Measurements from ENCODE around the gene TFDP1. TPM values are rescaled to one million over a fixed set of nuclear protein-coding genes. Genes with fewer than 3 reads are reported as not detected.

TFDP1 gene
- total and polyA plus RNA-seq, 8 donors: 27.3 to 207 (median 56.3) TPM

DNA sequence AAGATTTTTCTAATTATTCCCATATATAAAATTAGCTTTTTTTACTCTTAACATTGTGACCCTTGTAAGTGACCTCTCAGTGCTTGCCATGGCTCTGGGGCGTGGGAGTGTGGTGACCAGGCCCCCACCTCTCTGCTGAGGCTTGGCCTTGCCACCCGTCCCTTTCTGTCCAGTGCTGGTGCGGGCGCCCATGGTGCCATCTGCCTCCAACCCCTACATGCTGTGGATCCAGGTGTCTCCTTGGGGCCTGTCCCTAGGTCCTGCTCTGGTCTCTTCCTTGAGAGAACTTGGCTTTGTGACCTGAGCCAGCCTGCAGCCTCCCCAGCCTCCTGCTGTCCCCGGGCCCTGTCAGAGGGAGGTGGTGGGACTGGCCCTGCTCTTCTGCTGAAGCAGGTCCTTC lies 27.4 kb downstream of the TFDP1 start:
- no peak for TF ChIP-seq POLR2AphosphoS5 (IDR thresholded peaks at IDR 0.05)
- no peak for TF ChIP-seq POLR2A (IDR thresholded peaks at IDR 0.05)
- TF ChIP-seq EP300 (IDR thresholded peaks at IDR 0.05): no peak
- TF ChIP-seq, protein P1, sequence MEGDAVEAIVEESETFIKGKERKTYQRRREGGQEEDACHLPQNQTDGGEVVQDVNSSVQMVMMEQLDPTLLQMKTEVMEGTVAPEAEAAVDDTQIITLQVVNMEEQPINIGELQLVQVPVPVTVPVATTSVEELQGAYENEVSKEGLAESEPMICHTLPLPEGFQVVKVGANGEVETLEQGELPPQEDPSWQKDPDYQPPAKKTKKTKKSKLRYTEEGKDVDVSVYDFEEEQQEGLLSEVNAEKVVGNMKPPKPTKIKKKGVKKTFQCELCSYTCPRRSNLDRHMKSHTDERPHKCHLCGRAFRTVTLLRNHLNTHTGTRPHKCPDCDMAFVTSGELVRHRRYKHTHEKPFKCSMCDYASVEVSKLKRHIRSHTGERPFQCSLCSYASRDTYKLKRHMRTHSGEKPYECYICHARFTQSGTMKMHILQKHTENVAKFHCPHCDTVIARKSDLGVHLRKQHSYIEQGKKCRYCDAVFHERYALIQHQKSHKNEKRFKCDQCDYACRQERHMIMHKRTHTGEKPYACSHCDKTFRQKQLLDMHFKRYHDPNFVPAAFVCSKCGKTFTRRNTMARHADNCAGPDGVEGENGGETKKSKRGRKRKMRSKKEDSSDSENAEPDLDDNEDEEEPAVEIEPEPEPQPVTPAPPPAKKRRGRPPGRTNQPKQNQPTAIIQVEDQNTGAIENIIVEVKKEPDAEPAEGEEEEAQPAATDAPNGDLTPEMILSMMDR (IDR thresholded peaks at IDR 0.05): no peak

DNA sequence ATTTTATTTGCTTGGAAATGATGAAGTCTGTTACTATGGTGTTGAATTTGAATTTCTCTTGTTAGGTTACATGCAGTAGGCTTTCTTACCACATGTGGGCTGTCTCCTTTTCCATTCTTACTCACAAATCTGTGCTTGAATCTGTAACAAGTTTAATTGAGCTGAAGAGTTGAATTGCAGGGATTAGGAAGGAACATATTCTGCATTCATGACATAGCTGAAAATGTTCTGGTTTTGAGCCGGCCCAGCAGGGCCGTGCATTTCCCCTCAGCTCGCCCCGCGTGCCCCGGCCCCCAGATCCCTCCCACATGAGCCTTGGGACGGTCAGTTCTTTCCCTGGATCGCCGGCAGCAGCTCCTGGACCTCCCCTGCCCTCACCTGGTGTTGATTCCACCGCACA lies 28.1 kb downstream of the TFDP1 start:
- H3K27ac ChIP-seq: no peak overlapping the region
- H3K27me3 ChIP-seq: no peaks in the 10 kb centered on the region
- WGBS, 5 donors: 73 to 93% (median 90%) methylated on average over 10 of the region's 10 CpGs
- no peak for TF ChIP-seq POLR2A (IDR thresholded peaks at IDR 0.05)
- TF ChIP-seq, protein P1 (IDR thresholded peaks at IDR 0.05): no peak
- no peak for TF ChIP-seq POLR2AphosphoS5 (IDR thresholded peaks at IDR 0.05)
- TF ChIP-seq EP300 (IDR thresholded peaks at IDR 0.05): no peak
- no peaks in the 10 kb centered on the region for H3K9me3 ChIP-seq
- peaks cover 16 to 33% (median 21%) of the 10 kb centered on the region in 4 donors for H3K4me1 ChIP-seq
- intact Hi-C loops (cut with DNase I; ENCODE audit: low total_unique reads): no loop called here
- H3K4me3 ChIP-seq: no peak overlapping the region
- H3K36me3 ChIP-seq: peaks cover 4 to 65% (median 49%) of the 10 kb centered on the region in 4 donors
- no peak for DNase-seq

More for the DNA sequence above, 27.4 kb downstream of the TFDP1 start:
- Histone ChIP-seq H3K27ac (no peak overlapping the region), H3K4me3 (no peak overlapping the region), H3K27me3 (no peaks in the 10 kb centered on the region), H3K4me1 (peaks cover 10 to 33% (median 19%) of the 10 kb centered on the region in 4 donors), H3K9me3 (no peaks in the 10 kb centered on the region), H3K36me3 (peaks cover 4 to 71% (median 49%) of the 10 kb centered on the region in 4 donors)
- intact Hi-C loops (cut with DNase I; ENCODE audit: low total_unique reads): no loop called here
- 90 to 98% (median 95%) methylated on average over 5 of the region's 5 CpGs for WGBS, 5 donors
- DNase-seq: no peak

DNA sequence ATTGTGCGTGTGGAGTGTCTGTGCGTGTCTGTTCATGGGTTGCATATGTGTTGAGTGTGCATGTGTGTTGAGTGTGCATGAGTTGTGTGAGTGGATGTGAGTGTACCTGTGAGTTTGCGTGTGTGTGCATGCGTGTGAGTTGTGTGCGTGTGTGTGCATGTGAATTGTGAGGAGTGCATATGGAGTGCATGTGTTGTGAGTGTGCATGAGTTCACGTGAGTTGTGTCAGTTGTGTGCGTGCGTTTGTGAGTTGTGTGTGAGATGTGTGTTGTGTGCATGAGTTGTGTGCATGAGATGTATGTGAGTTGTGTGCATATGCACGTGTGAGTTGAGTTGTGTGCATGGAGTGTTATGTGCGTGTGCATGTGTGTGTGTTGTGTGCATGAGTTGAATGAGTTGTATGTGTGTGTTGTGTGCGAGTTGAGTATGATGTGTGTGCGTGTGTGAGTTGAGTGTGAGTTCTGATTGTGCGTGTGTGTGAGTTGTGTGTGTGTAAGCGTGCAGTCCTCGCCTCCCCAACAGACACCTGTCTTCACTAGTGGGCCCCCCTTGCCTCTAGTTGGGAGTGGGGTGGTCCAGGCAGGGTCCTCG lies 29.3 kb downstream of the TFDP1 start:
- 94 to 97% (median 97%) methylated on average over 16 of the region's 16 CpGs for WGBS, 5 donors
- Histone ChIP-seq H3K4me3 (no peak overlapping the region), H3K4me1 (peaks cover 16 to 30% (median 21%) of the 10 kb centered on the region in 4 donors), H3K27me3 (no peaks in the 10 kb centered on the region), H3K36me3 (peaks cover 4 to 53% (median 43%) of the 10 kb centered on the region in 4 donors), H3K9me3 (no peaks in the 10 kb centered on the region), H3K27ac (no peak overlapping the region)
- DNase-seq: no peak
- intact Hi-C loops (cut with DNase I; ENCODE audit: low total_unique reads): no loop called here
- TF ChIP-seq POLR2A (IDR thresholded peaks at IDR 0.05) (no peak), POLR2AphosphoS5 (IDR thresholded peaks at IDR 0.05) (no peak)
- TF ChIP-seq, protein P1 (IDR thresholded peaks at IDR 0.05): no peak

DNA sequence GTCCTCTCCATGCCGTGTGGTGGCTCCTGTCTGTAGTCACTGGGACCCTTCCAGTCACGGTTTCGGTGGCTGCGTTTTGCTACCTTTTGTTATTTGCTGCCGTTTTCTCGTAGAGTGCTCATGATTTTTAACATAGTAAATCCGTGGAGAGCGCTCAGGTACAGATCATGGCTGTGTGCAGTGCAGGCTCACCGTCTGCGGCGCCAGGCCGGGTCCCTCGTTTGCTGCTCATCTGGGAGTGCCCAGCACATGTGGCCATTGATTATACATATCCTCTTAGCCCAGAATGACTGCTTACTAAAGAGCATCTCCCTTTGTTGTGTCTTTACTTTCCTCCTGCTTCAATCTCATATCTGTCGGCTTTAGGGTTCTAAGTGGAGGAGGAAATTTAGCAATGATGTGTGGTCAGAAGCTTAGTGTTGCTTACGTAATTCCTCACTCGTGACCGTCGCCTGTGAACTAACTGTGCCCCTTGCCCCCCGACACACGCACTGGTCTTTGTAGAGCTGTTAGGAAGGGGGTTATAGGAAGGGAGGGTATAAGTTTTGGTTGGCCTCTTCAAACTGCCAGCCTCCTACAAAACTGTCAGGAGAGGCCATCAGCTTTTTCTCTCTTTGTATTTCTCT lies 31.8 kb downstream of the TFDP1 start:
- DNase-seq: no peak
- peaks cover 4 to 31% (median 25%) of the 10 kb centered on the region in 4 donors for H3K36me3 ChIP-seq
- H3K9me3 ChIP-seq: no peaks in the 10 kb centered on the region
- intact Hi-C loops (cut with DNase I; ENCODE audit: low total_unique reads): no loop called here
- no peaks in the 10 kb centered on the region for H3K27me3 ChIP-seq
- peaks cover 16 to 30% (median 21%) of the 10 kb centered on the region in 4 donors for H3K4me1 ChIP-seq
- TF ChIP-seq, protein P1 (IDR thresholded peaks at IDR 0.05): no peak
- TF ChIP-seq EP300 (IDR thresholded peaks at IDR 0.05): no peak
- TF ChIP-seq POLR2A (IDR thresholded peaks at IDR 0.05): no peak
- TF ChIP-seq POLR2AphosphoS5 (IDR thresholded peaks at IDR 0.05): no peak
- H3K4me3 ChIP-seq: no peak overlapping the region
- 72 to 84% (median 83%) methylated on average over 20 of the region's 20 CpGs for WGBS, 5 donors
- H3K27ac ChIP-seq: peak overlapping the region in 4 of 5 donors; percentile 15 to 59 (median 36)
